ENCODE results near the gene PUDP.

The PUDP gene

DNA sequence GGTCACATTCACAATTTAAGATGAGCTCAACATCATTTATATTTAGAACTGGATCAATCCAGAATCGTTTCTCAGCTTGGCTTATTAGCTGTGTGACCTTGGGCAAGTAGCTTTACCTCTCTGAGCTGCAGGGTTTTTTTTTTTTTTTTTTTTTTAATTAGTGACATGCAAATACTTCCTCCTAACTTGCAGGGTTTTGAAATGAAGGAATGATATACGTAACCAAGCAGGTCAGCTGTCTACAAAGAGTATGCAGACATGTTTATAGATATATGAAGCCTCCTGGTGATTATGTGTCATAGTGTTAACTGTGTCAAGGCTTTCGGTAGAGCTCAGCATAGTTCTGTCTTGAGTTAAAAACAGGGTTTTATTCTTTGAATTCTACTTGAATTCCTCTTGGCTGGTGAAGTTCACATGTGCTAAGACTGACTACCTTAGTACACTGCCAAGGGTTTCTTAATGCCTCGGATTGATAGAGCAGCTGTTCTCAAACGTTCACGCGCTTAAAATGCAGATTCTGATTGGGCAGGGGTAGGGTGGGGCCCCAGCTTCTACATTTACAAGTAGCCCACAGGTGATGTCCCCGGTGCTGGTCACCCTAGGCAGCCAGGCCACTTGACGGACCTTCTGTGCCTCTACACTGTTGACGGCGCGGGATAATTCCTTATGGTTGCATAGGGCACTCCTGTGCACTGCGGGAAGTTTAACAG is 1.1 kb downstream of the PUDP start:
- no peak for DNase-seq

DNA sequence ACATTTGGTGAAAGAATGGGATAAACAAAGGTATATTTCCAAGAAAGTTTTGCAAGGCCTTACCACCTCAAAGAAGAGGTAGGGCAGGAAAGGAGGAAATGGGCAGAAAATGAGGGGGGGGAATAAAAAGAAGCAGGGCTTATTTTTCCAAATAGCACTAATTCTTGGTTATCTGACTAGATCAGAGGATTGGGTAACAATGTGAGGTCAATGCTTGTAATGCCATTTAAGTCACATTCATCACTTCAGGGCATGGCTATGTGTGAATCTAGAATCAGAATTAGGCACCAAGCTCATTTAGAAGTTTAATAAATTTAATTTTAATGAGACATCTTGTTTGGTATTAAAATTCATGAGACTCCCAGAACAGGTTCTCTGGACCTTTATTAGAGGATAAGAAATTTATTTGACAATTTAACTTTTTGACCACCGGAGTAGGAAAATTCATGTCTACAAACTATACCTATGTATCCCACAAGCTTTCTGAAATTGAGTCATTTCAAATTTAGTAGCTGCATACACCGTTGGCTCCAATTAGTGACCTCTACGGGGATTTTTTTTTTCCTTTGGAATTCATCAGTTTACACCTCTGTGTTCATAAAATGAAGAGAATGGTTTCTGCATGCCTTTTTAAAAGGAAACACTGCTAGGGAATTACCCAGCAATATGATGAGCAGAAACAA is 1.8 kb downstream of the PUDP start:
- no peak for DNase-seq

DNA sequence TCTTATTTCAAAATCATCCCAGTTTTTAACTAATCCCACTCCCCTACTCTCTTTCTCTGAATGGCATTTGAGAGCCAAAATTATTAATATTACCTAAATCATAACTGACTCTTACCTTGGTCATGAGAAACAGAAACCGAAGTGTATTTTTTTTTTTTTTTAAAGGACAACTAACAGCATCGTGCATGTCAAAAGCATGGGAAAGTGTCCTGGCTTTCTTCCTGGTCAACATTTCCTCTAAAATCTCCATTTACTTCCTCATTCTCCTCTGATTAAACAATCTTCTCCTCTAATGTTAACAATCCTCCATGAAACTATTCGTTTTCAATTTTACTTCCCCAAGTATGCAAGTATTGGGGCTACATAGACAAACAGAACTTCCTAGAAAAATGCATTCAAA is 2.5 kb downstream of the PUDP start:
- no peak for DNase-seq

DNA sequence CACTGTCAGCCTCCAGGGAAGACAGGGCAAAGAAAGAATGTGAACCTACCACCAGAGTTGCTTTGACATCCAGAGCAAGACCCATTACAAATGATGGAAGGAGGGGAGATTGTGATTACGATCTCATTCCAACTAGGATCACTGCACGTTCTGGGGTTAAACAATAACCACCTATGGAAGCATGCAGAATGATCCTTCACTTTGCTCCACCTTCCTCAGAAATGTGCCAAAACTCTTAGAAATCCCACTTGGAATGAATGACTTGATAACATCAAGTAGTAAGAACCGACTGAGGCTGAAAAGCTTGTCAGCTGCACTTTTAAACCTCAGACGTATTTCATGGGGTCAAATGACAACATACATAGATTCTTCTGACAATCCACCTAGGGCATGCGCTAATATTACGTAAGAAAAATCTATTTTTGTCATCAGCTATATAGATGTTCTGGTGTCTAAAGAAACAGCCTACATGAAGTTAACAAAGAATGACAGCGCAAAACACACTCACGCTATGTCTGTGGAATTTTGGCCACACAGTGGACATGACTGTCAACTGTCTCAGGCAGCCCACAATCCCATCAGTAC is 3.9 kb downstream of the PUDP start:
- DNase-seq: no peak

DNA sequence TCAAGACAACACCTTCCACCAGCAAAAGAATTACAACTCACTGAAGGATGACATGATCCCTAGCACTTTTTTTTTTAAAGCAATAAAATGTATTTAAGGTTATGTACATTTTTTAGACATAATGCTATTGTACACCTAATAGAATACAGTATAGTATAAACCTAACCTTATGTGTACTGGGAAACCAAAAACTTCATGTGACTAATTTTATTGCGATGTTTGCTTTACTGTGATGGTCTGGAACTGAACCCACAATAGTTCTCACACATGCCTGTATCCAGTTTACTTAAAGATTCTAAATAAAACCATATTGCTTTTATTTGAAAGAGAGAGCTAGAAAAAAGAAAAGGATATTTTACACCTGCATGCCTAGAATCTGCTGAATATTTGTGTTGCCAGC is 4.9 kb downstream of the PUDP start:
- DNase-seq: no peak

DNA sequence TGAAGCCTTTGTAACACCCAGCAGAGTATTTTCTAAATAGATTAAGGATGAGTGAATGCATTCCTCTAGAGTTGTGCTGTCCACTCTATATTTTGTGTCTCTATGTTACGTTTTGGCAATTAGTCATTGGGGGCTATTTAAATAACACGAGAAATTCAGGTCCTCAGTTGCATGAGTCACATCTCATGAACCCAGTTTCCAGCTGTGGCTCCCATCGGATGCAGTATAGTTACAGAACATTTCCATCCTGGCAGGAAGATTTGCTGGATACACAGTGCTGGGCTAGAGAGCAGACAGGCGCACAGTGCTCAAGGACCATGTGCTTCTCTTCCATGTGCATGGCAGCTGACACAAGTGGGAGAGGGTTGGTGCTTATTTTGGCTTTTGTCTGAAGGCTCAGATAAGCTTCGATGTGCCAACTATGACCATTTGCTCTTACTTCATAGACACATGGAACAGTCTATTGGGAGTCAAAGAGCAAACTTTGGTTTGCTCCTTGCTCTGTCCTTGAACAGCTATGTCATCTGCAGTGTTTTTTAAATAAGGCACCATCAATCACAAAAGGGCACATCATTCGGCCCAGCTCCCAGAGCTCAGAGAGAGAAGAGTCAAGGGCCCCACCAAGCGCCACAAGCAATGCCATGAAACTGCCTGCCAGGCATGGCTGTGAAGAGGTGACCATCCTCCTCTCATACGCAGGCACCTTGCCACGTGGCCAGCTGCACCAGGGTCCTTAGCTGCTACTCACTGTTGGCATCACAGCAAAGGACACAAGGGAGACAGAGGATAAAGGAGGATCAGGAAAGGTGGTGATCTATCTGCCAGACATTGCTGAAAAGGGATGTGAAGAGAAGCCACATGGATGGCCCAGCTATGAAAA is 8.5 kb downstream of the PUDP start:
- DNase-seq: no peak

DNA sequence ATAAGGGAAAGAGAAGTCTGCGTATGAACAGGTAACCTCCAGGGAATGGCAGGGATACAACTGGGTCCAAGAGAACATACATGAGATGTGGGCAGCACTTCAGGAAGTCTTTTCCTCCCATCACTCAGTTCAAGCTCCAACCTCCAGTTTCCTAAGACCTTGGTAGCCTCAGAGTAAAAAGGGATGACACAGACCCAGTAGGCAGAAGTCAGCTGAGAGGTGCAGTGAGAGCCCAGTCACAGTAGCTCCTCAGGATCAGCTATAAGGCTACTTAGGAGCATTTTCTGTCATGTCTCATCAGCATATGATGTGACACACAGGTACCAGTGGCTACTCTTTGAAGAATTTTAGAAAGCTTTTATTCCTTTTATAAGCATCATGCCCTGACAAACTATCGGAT is 13.0 kb downstream of the PUDP start:
- DNase-seq: no peak

DNA sequence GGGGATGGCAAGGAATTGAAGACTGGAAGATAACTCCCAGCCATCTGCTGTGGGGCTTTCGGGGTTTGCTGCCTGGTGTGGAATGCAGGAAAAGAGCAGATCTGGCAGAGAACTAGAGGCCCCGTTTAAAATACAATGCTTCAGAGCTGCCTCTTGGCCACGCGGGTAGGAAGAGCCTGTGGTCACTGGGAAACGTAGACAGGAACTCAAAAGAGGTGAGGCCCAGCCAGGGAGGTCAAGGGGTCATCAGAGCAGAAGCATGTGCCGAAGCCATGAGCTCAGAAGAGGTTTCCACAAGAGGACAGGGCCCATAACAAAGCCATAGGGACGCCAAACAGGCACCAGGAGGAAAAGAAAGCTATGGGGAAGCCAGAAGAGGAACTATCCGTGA is 14.9 kb downstream of the PUDP start:
- no peak for DNase-seq

DNA sequence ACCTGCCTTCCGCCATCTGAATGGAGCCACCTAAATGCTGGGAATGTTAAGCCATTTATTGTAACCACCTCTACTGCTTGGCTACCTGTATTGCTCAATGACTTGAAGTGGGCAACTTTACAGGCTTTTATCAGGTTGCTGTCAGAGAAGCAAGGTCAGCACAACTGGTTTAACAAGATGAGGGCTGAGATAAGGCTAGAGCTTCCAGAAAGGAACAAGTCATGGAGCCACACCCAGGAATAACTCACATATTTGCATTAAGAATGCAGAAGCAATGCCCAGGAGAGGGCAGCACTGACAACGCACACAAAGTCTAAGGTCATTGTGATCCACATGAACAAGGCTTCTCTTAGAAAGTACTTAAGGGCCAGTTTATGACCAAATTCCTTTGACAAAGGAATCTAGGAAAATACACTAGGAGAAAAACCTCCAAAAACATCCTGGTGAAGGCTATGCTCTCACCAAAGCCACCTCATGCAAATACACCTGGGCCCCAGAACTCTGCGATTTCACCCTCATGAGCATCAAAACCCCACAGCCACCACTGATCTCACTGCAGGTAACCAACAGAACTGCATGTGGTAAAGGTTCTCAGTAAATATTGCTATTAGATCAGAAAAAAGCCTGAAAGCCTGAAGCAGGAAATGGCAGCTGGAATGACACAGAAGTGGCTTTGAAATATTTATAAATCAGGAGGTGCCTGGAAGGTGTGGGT is 15.5 kb downstream of the PUDP start:
- peak; percentile 16 for DNase-seq

DNA sequence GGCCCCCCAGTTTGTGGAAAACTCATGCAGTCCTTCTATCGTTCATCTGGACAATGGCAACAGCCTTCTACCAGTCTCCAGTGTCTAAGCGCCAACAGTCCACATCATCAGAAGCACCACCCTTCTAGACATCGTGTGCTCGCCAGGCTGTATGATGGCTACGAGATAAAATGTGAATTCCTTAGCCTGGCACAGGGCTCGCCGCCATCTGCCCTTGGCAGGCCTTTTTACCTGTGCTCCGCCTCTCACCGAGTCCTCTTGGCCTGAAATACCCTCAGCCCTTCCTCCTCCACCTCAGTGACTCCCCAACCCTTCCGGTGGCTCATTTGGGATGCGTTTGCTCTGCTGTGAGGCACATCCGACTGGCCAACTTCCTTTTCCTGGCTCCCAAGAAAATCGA is 16.3 kb downstream of the PUDP start:
- DNase-seq: no peak

DNA sequence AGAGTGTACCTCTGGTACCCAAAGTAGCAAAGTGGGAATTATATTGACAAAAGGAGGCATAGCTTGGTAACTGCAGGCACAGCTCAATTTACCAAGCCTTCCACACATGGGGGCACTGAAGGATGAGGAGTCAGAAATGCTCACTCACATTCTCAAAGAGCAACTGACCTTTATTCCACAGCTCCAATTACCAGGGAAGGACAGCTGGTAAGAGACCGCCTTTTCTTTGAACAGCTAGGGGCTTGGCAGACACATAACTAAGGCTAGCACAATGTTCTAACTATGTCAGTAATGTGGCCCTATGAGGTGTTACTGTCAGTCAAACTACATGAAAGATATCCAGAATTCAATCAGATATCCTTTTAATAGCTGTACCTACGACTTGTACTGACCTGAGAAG is 20.9 kb downstream of the PUDP start:
- DNase-seq: no peak

DNA sequence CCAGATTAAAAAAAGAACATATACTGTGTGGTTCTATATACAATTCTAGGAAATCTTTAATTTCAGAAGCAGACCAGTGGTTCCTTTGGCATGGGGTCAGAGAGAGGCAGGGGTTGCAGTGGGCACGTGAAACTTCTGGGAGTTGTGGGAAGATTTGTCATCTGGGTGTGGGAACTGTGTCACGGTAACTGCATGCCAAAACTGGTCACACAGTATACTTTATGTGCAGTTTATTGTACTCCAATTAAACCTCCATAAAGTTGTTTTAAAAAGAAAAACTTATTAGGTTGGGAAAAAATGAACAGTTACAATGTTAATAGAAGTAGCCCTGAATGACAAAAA is 27.1 kb downstream of the PUDP start:
- DNase-seq: no peak

DNA sequence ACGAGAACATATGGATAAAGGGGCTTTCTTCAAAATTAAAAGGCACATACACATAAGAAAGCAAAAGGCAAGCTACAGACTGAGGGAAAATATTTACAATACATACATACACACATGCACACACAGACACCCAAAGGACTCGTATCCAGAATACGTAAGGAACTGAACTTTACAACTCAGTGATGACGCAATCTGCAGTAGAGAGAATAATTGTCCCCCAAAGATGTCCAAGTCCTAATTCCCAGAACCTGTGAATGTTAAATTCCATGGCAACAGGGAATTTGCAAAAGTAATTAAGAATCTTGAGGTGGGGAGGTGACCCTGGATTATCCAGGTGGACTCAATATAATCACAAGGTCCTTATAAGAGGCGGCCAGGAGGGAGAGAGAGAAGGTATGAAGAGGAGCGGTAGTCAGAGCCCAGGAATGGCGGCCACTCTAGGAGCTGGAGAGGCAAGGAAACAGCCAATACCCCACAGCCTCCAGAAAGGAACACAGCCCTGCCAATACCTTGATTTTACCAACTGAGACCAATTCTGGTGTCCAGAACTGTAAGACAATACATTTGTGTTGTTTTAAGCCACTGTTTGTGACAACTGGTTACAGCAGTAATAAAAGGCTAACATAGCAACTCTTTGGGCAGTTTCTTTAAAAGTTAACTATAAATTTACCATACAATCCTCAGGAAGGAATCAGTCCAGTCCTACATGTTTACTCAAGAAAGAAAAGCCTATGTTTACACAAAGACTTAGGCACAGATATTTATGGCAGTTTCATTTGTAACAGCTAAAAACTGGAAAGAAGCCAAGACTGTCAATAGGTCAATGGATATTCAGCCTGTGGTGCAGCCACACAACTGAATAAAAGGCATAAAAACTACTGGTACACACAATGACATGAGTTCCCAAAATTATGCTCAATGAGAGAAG is 27.7 kb downstream of the PUDP start:
- DNase-seq: no peak

DNA sequence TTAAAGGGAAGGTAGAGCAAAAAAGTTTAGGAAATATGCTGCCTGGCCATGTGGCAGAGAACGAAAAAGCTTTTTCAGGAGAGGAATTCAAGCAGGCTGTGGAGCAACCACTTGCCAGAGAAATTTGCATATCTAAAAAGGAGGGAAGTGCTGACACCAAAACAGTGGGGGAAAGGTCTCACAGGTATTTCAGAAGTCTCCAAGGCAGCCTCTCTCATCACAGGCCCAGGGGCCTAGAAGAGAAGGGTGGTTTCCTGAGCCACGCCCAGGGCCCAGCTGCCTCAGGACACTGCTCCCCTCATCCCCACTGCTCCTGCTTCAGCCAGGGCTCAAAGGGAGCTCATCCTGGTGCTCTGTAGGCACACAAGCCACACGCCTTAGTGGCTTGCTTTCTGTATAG is 30.4 kb downstream of the PUDP start:
- no peak for DNase-seq

DNA sequence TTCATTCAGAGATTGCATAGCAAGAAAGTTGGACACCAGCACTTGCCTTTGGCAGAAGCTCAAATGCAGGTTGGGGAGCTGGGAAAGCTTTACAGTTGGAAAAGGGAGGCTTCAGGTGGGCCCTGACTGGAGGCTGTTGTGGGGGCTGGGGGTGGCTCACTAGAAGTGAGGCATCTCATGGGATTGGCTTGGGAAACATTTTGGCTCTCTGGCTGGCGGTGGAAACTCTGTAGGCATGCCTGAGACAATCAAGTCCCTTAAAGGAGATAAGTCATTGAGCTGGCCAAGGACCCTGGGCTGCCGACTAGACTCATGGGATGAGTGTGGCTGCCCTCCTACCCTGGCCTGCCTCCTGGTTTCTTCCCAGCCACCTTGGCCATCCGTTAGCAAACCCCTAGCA is 31.9 kb downstream of the PUDP start:
- DNase-seq: no peak

DNA sequence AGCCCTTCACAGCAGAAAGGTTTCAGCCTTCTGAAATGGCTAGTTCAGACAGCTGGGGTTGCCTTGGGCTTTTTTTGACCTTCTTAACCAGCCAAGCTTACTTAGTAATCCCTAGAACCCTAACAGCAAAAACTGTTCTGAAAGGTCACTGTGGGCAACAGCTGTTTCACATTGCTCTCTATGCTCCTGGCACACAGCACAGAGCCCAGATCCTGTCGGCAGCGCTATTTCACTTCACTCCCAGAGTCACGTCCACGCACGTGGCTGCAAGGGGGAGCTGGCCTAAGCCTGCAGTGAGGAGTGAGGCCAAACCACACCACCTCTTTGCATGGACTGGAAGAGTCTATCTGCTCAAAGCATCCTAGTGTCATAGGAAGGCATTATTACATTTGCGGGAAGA is 32.4 kb downstream of the PUDP start:
- DNase-seq: no peak

DNA sequence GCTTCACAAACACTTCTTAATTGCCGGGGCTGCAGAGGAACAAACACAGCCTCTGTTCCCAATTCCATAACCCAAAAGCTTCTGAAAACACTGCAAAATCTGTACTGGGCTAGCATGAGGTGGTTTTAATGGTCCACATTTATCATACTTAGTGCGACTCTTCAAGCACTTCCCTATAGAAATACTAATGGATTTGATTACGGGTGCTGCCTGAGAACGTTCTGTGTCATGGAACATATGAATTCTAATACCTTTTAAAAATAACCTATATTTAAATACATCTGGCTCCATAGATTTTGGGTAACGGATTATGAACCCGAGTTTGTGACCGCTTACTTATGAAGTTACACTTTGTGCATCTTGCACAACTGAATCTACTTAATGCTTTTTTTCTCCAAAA is 35.9 kb downstream of the PUDP start:
- no peak for DNase-seq

DNA sequence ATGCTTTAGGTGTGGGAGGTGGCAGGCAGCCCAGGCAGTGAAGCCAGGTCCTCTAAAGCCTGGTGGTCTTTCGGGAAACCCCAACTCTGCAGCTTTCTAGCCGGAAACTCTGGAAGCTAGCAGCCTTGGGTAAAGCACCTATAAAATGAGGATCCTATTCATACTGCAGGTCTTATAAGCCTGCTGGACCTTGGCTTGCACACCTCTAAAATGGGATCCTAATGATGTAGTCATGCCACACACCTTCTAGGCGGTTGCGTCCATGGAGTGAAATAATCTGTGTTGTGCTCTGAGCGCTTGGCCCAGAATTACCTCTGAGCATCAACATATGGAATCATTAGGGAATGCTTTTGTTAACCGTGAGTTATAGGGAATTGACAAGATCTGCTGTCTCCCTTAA is 36.4 kb downstream of the PUDP start:
- no peak for DNase-seq

DNA sequence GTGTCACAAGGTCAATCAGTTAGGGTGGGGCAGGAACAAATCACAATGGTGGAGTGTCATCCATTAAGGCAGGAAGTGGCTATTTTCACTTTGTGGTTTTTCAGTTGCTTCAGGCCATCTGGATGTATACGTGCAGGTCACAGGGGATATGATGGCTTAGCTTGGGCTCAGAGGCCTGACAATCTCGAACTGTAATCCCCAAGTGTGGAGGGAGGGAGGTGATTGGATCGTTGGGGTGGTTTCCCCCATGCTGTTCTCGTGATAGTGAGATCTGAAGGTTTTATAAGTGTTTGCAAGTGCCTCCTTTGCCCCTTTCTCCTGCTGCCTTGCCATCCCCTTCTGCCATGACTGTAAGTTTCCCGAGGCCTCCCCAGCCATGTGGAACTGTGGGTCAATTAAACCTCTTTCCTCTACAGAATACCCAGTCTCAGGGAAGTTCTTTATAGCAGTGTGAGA is 37.1 kb downstream of the PUDP start:
- no peak for DNase-seq

DNA sequence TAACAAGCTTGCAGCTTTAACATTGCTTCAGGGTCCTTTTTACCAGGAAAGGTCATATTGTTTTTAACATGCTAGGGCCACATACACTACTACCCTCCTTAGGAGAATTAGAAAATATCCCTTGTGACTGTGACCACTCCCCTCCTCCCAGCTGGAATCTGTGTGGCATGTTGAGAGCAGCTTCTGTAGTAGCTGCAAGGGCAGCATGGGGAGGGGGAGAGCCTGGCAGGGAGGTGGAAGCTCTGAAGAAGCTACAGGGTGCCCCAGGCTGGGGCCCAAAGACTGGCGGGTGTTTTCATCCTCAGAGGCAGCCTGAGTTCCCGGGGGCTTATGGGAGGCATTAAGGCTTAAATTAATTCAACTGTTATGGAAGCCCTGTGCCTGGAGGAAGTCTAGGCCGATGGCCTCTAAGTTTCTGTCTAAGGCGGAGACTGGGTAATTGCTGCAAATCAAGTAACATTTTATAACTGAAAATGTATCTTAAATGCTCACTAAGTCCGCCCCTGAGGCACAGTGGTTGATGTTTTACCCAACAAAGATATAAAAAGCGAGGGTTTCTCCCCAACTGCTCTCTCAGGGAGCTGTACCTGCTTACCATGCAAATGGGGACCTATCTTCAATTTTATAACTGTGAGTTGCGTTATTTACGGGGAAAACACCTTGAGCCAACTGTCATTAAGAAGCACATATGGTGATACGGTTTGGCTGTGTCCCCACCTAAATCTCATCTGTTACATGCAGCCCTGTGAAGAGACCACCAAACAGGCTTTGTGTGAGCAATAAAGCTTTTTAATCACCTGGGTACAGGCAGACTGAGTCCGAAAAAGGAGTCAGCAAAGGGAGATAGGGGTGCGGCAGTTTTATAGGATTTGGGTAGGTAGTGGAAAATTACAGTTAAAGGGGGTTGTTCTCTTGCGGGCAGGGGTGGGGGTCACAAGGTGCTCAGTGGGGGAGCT is 37.8 kb downstream of the PUDP start:
- DNase-seq: no peak

Data from activated gamma-delta T cell treated with Interleukin-2 at 50 U/mL for 16 hours (primary cell).